NCI-H2227 treated with DMSO at 0.1 percent for 48 hours (cell line): ENCODE measurements around the gene GOLGA6D.
"Not testable (repeated sequence)": the region's sequence is repeated elsewhere in the genome, so short reads cannot be mapped to it uniquely, and the experiment has no call there.

Experiments
- DNase-seq: peaks from one replicate; lab custom pipeline; 2025; lab: John Stamatoyannopoulos, UW

The GOLGA6D gene

DNA sequence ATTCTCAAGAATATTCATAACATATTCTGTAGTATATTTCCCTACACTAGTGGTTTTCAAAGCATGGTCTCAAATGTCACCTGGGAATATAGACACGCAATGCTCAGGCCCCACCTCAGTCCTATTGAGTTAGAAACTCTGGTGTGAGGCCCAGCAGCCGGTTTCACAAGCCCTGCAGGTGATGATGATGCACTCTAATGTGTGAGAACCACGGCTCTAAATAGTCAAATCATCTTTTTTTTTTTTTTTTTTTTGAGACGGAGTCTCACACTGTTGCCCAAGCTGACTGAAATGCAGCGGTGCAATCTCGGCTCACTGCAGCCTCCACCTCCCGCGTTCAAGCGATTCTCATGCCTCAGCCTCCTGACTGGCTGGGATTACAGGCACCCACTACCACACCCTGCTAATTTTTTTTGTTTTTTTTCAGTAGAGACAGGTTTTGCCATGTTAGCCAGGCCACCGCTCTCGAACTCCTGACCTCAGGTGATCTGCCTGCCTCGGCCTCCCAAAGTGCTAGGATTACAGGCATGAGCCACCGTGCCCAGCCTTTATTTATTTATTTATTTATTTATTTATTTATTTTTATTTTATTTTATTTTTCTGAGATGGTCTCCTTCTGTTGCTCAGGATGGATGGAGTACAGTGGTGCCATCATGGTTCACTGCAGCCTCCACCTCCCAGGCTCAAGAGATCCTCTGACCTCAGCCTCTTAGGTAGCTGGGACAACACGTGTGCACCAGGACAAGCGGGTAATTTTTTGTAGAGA, 51.2 kb downstream of the GOLGA6D start:
- not testable (repeated sequence) for DNase-seq

DNA sequence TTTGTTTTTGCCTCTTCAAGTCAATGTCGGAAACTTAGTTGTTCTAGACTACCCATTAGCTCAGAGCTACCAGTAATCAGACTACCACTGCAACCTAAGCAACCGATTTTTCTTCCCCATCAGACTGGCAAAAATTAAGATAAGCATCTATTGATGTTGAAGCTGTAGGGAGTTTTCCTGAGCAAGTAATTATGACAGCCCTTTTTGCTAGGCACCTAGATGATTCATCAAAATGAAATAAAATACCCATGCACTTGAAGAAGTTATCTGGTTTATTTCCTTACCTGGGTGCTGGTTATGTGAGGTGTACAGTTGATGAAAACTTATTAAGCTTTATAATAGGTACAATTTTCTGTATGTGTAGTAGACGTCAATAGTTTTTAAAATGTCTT, 52.7 kb downstream of the GOLGA6D start:
- no peak for DNase-seq

DNA sequence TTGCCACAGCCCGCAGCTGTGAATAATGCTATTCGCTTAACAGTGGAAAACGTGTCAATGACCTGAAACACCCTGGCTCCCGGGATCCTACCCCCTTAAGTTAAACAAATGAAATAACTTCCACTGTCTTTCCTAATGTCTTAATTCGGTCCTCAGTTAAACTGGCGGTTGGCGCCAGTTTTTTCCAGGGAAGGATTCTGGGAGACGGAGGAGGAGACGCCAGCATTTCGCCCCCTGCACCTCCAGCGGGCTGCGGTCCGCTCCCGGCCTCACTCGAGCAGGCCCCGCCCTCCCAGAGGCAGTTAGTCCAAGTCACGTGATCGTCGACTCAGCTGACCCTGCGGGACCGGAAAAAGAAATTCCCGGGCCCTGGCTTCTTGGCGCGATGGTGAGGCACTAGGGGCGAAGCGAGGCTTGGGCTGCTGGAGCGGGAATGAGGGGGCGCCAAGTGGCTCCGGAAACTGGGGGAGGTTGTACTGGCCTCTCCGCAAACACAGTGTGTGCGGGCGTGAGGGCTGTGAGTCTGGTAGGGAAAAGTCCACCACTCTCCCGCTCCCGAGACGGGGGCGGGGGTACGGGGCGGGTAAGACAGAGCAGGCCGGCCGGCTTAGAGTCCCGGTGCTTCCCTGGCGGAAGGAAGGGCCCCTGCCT, 53.2 kb downstream of the GOLGA6D start, which contains the start of gene COMMD4:
Gene COMMD4 (plus strand): TSS at position 359 of the 651 bp plus-strand sequence. CDS start 27 bp downstream, at position 386.
- DNase-seq, result peak; percentile 82

DNA sequence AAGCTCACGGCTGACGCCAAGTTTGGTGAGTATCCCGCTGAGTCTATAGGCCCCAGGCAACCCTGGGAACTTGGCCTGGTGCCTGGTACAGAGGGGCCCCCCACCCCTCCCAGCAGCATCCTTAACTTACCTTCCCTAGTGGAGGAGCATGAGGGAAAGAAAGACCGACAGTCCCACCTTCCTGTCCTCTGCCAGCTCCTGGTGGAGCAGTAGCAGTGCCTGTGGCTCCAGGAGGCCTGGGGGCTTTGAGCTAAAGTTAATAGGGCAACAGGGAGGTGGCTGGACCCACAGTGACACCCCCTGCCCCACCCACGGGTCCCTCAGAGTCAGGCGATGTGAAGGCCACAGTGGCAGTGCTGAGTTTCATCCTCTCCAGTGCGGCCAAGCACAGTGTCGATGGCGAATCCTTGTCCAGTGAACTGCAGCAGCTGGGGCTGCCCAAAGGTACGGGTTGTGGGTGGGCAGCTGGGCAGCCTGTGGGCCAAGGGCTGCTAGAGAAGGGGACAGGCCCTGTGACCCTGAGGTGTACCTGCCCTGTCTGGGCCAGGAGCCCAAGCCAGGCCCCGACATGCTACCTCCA, 56.1 kb downstream of the GOLGA6D start:
- DNase-seq, result no peak

DNA sequence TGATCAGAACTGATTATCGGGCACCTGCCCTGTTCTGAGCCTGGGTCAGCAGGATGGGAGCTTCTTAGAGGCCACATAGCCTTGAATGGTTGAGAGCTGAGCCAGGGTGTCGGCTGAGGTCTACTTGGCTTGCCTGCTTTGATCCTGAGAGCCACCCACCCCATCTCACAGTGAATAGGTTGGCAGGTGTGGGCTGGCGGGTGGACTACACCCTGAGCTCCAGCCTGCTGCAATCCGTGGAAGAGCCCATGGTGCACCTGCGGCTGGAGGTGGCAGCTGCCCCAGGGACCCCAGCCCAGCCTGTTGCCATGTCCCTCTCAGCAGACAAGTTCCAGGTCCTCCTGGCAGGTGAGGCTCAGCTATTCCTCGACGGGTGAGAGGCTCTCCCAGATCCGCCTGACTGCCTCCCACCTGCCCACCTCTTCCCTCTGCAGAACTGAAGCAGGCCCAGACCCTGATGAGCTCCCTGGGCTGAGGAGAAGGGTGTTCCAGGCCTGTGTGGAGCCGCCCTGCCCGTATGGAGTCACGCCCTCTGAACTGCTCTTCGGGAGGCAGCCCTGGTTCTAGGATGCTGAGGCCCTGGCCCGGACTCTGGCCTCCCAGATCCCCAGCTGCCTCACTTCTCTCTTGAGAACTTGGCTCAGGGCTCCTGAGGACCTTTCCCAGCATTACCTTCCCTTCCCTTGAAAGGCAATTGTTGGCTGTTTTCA, 57.1 kb downstream of the GOLGA6D start:
- no peak for DNase-seq

DNA sequence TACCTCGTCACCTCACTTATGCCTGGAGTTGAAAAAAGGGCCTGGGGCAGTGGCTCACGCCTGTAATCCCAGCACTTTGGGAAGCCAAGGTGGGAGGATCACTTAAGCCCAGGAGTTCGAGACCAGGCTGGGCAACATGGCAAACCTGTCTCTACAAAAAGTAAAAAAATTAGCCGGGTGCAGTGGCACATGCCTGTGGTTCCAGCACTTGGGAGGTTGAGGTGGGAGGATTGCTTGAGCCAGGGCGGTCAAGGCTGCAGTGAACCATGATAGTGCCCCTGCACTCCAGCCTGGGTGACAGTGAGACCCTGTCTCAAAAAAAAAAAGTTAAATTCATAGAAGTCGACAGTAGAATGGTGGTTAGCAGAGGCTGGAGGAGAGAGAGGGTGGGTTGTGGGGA, 59.6 kb downstream of the GOLGA6D start:
- no peak for DNase-seq

DNA sequence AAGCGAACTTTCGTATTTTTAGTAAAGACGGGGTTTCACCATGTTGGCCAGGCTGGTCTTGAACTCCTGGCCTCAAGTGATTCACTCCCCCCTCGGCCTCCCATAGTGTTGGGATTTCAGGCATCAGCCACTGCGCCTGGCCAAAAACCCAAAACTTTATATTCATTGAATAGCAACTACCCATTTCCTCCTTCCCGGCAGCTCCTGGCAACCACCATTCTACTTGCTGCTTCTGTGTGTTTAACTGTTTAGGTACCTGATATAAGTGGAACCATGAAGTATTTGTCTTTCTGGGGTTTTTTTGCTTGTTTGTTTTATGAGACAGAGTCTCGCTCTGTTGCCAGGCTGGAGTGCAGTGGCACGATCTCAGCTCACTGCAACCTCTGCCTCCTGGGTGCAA, 61.3 kb downstream of the GOLGA6D start:
- not testable (repeated sequence) for DNase-seq
